ENCODE results near the gene NID1.
A peak's percentile ranks its signal among the peaks of the same experiment; 100 is the strongest.
"Not testable (repeated sequence)": the region's sequence is repeated elsewhere in the genome, so short reads cannot be mapped to it uniquely, and the experiment has no call there.

NID1 gene

DNA sequence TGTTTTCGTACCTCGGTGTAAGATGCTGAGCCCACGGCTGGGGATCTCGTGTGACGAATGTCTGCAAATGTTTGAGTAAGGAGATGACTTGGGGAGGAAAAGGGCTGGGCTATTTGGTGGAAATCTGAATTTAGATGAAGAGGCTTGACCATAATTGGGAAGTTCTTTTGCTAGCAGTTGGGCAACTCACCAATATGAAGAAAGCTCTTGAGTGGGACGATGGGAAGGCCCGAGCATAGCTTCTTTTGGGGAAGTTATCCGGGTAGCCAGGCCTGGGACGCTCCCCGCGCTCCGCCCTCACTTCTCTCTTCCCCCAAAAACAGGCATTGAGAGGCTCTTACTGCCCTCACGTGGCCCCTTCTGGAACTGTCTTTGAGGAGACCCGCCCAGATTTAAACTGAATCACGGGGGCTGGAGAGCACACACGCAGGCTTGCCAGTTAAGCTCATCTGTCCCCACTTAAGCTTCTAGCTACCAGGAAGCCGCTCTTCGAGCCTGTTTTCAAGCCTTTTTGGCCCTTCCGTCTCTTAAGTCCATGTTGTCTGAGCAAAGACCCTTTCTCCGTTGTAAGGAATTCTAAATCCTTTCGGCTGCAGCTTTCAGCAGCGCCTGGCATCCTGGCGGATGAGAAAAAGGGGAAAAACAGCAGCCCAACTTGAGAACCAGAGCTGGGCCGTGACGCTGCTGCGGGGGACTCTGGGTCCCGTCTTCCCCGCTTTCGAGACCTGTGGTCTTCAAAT, 93.1 kb downstream of the NID1 start:
- peak; percentile 96 for DNase-seq (ENCODE audit: low read depth)
- H3K4me3 ChIP-seq (replicated peaks; ENCODE audit: low read depth, low read length), result peak overlapping the region; percentile 15
- peak; percentile 77 for TF ChIP-seq CTCF (IDR thresholded peaks at IDR 0.05; ENCODE audit: low read length, missing control alignments)

- no peak for TF ChIP-seq CTCF (IDR thresholded peaks at IDR 0.05; ENCODE audit: low read length, missing control alignments)
- no peak for DNase-seq (ENCODE audit: low read depth)
- no peak overlapping the region for H3K4me3 ChIP-seq (replicated peaks; ENCODE audit: low read depth, low read length)
These were observed 93.9 kb downstream of the NID1 start for GRCh38 chr1:235971020-235971419.

GRCh38 chr1:235968831-235969230, 96.1 kb downstream of the NID1 start:
- H3K4me3 ChIP-seq (replicated peaks; ENCODE audit: low read depth, low read length), result no peak overlapping the region
- no peak for DNase-seq (ENCODE audit: low read depth)
- no peak for TF ChIP-seq CTCF (IDR thresholded peaks at IDR 0.05; ENCODE audit: low read length, missing control alignments)

GRCh38 chr1:235966134-235966533, 98.8 kb downstream of the NID1 start:
- DNase-seq (ENCODE audit: low read depth); H3K4me3 ChIP-seq (replicated peaks; ENCODE audit: low read depth, low read length): not testable (repeated sequence)

- TF ChIP-seq CTCF (IDR thresholded peaks at IDR 0.05; ENCODE audit: low read length, missing control alignments), result no peak
- H3K4me3 ChIP-seq (replicated peaks; ENCODE audit: low read depth, low read length), result no peak overlapping the region
- no peak for DNase-seq (ENCODE audit: low read depth)
These were observed 104.1 kb downstream of the NID1 start for GRCh38 chr1:235960809-235961208.

- no peak overlapping the region for H3K4me3 ChIP-seq (replicated peaks; ENCODE audit: low read depth, low read length)
- TF ChIP-seq CTCF (IDR thresholded peaks at IDR 0.05; ENCODE audit: low read length, missing control alignments), result no peak
- no peak for DNase-seq (ENCODE audit: low read depth)
These were observed 106.9 kb downstream of the NID1 start for GRCh38 chr1:235958021-235958420.

GRCh38 chr1:235955777-235956176, 109.1 kb downstream of the NID1 start:
- no peak for TF ChIP-seq CTCF (IDR thresholded peaks at IDR 0.05; ENCODE audit: low read length, missing control alignments)
- no peak overlapping the region for H3K4me3 ChIP-seq (replicated peaks; ENCODE audit: low read depth, low read length)
- DNase-seq (ENCODE audit: low read depth), result no peak

Data from fibroblast of pulmonary artery (primary cell).